ACC112 (cell line): ENCODE measurements around the gene C11orf52.

Experiments used
- H2AFZ ChIP-seq: fragments of 200-600 bp; sonication (generic); one replicate; pipeline ENCODE4 v1.6.0; 2017; ENCODE audit warnings: antibody characterized with exemption, low read length; ENCODE audit not compliant: unreplicated experiment
- H3K27ac ChIP-seq: fragments of 200-600 bp; sonication (generic); 2 replicates; pipeline ENCODE4 v1.5.1; 2014; ENCODE audit warnings: low read depth, mild to moderate bottlenecking, antibody characterized with exemption, low read length, moderate library complexity
- H3K27me3 ChIP-seq: fragments of 200-600 bp; sonication (generic); 2 replicates; pipeline ENCODE4 v1.6.1; 2014; ENCODE audit warnings: mild to moderate bottlenecking, antibody characterized with exemption, low read length, moderate library complexity, mixed read lengths; ENCODE audit not compliant: insufficient read depth
- H3K36me3 ChIP-seq: fragments of 200-600 bp; sonication (generic); 2 replicates; pipeline ENCODE4 v1.6.1; 2016; ENCODE audit warnings: mild to moderate bottlenecking, antibody characterized with exemption, low read length, moderate library complexity, mixed read lengths; ENCODE audit not compliant: insufficient read depth
- H3K4me1 ChIP-seq: fragments of 200-600 bp; sonication (generic); one replicate; pipeline ENCODE4 v1.6.1; 2016; ENCODE audit warnings: low read length, mixed read lengths; ENCODE audit not compliant: insufficient read depth, unreplicated experiment, control insufficient read depth
- H3K4me3 ChIP-seq: fragments of 200-600 bp; sonication (generic); 2 replicates; pipeline ENCODE4 v1.5.1; 2014; ENCODE audit warnings: mild to moderate bottlenecking, low read depth, low read length
- H3K79me2 ChIP-seq: fragments of 200-600 bp; sonication (generic); one replicate; pipeline ENCODE4 v1.6.0; 2016; ENCODE audit warnings: low read length; ENCODE audit not compliant: control insufficient read depth, unreplicated experiment, insufficient read depth

Gene C11orf52

DNA sequence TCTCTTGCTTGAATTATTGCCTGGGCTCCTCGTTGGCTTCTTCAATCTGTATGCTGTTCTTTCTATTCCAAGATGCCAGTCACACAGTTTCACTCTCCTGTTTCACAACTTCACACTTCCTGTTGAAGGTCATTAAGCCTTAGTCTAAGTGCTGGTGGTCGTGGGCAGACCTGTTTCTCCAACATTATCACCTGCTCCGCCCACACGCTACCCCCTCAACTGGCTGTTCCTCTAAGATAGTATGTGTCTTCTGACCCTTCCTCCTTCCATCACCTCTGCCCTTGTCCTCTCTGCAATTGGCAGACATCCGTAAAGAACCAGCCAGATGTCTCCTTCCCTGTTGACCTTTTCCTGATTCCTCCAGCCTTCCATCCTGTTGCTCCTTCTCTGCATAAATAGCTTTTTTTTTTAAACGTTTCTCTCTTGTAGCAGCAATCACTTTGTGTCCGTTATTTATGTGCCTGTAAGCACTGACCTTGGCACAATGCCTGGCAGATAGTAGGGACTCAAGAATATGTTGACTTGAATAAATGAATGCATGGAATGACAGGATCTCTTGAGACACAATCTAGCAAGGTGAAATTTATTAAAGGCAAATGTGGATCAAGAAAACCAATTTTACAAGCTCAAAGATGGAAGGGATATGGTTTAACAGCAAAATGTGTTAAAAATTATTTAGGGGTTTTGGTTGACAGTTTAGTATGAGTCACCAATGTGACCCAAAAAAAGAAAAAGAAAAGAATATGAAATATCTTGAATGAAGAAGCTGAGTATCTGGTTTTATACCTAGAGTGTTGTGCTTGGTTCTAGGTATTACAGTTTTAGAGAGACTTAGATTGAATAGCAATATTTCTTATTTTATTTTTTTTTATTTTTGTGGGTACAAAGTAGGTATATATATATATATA is 31.1 kb downstream of the C11orf52 start:
- no peak overlapping the region for H3K4me3 ChIP-seq
- H3K27ac ChIP-seq, result no peak overlapping the region
- no peaks in the 10 kb centered on the region for H3K79me2 ChIP-seq
- H2AFZ ChIP-seq, result no peak overlapping the region
- H3K36me3 ChIP-seq, result no peaks in the 10 kb centered on the region
- peaks cover 26% of the 10 kb centered on the region for H3K4me1 ChIP-seq
- H3K27me3 ChIP-seq, result no peaks in the 10 kb centered on the region

DNA sequence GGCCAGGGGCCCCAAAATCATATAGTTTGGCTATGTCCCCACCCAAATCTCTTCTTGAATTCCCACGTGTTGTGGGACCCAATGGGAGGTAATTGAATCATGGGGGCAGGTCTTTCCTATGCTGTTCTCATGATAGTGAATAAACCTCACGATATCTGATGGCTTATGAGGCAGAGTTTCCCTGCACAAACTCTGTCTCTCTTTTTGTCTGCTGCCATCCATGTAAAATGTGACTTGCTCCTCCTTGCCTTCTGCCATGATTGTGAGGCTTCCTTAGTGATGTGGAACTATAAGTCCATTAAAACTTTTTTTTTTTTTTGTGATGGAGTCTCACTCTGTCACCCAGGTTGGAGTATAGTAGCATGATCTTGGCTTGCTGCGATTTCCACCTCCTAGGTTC is 32.9 kb downstream of the C11orf52 start:
- H3K79me2 ChIP-seq, result no peaks in the 10 kb centered on the region
- no peak overlapping the region for H3K27ac ChIP-seq
- H3K27me3 ChIP-seq, result no peaks in the 10 kb centered on the region
- peaks cover 13% of the 10 kb centered on the region for H3K4me1 ChIP-seq
- no peak overlapping the region for H3K4me3 ChIP-seq
- H2AFZ ChIP-seq, result no peak overlapping the region
- no peaks in the 10 kb centered on the region for H3K36me3 ChIP-seq

DNA sequence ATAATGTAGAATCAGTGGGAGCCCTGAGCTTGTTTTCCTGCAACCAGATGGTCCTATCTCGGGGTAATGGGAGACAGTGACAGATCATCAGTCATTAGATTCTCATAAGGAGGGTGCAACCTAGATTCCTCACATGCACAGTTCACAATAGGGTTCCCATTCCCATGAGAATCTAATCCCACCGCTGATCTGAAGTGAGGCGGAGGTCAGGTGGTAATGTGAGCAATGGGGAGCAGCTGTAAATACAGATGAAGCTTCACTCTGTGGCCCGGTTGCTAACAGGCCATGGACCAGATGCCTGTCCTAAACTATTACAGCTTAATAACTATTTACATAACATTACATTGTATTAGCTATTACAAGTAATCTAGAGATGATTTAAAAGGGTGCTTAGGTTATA is 35.4 kb downstream of the C11orf52 start:
- Histone ChIP-seq H3K36me3 (no peaks in the 10 kb centered on the region), H3K4me1 (peaks cover 6% of the 10 kb centered on the region)

DNA sequence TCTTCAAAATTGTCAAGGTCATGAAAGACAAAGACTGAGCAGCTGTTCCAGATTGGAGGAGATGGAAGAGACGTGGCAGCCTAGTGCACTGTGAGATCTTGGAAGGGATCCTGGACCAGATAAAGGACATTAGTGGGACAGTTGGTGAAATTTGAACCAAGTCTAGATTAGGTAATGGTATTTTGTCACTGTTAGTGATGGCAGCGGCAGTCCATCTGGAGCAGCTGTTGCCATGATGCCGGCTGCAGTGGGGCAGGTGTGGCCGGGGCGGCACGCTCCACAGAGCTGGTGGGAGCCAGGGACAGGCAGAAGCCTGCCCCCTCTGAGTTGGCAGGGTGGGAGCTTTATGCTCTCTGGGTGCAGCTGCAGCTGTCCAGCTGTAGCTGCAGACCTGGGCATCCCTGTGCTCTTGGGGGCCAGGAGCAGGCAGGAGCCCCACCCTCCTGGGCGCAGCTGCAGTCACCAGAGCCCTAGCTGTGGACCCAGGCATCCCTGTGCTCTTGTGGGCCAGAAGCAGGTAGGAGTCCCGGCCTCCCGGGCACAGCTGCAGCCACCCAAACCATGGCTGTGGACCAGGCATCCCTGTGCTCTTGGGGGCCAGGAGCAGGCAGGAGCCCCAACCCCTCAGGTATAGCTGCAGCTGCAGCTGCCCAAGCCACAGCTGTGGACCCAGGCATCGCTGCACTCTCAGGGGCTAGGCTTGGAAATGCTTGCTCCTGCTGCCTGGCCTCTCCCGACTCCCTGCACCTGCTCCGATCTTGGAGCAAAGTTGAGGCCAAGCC is 39.1 kb downstream of the C11orf52 start:
- Histone ChIP-seq H3K4me3 (no peak overlapping the region), H2AFZ (no peak overlapping the region), H3K4me1 (no peaks in the 10 kb centered on the region), H3K27ac (no peak overlapping the region), H3K36me3 (no peaks in the 10 kb centered on the region), H3K27me3 (no peaks in the 10 kb centered on the region), H3K79me2 (no peaks in the 10 kb centered on the region)

More for the DNA sequence above, 35.4 kb downstream of the C11orf52 start:
- H2AFZ ChIP-seq, result no peak overlapping the region
- no peaks in the 10 kb centered on the region for H3K79me2 ChIP-seq
- no peak overlapping the region for H3K4me3 ChIP-seq
- H3K27ac ChIP-seq, result no peak overlapping the region
- H3K27me3 ChIP-seq, result no peaks in the 10 kb centered on the region

DNA sequence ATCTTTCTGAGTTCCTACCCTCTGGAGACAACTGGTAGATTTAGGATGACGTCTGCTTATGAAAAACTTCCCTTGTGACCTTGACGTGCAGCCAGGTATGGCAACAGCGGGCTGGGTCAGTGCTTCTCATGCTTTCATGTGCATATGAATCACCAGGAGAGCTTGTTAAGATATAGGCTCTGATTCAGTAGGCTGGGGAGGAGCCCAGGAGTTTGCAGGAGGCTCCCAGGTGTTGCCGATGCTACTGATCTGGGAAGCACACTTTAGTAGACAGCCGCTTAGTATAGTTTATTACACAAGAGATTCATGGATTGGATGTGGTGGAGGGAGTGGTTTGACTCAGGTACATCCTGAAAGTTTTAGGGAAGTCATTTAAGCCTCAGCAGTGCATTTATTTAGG is 42.2 kb downstream of the C11orf52 start:
- Histone ChIP-seq H3K27me3 (no peaks in the 10 kb centered on the region), H2AFZ (no peak overlapping the region), H3K79me2 (no peaks in the 10 kb centered on the region), H3K27ac (no peak overlapping the region), H3K4me3 (no peak overlapping the region), H3K4me1 (no peaks in the 10 kb centered on the region), H3K36me3 (peaks cover 3% of the 10 kb centered on the region; the same call in 1 of the 2 replicates)

DNA sequence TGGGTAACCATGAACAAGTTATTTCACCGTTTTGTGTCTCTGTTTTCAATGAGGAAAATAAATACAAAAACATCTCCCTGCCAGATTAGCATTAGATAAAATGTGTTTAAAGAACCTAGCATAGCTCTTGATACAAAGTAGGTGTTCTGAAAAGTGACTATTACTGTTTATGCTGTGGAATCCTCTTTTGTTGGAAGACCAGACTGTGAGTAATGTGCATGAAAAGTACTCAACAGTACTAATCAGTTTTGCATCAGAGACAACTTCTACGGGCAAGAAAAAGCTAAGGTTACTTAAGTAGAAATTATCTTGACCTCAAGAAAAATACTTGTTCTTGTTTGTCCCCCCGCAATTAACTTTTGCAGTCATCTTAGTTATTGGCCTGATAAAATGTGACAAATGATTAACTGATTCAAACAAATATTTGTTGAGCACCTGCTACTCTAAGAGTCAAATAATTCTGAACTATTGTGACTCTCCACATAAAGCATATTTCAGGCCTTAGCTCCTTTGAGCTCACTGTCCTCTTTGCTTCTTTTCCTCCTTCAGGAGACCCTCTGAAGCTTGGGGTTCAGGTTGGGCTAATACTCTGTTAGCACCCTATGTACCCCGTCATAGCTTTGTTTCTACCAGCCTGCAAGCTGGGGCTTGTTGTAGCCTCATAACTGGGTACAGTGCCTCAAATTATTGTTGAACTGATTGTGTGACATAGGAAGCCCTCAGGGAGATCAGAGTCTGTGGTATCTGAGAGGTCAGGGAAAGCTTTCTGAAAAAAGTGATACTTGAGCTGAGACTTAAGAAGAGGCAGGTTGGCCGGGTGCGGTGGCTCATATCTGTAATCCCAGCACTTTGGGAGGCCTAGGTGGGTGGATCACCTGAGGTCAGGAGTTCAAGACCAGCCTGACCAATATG is 42.9 kb downstream of the C11orf52 start:
- no peak overlapping the region for H3K4me3 ChIP-seq
- H3K36me3 ChIP-seq, result peaks cover 3% of the 10 kb centered on the region; the same call in 1 of the 2 replicates
- H3K4me1 ChIP-seq, result no peaks in the 10 kb centered on the region
- H3K27me3 ChIP-seq, result no peaks in the 10 kb centered on the region
- H3K79me2 ChIP-seq, result no peaks in the 10 kb centered on the region
- H2AFZ ChIP-seq, result no peak overlapping the region
- H3K27ac ChIP-seq, result no peak overlapping the region

DNA sequence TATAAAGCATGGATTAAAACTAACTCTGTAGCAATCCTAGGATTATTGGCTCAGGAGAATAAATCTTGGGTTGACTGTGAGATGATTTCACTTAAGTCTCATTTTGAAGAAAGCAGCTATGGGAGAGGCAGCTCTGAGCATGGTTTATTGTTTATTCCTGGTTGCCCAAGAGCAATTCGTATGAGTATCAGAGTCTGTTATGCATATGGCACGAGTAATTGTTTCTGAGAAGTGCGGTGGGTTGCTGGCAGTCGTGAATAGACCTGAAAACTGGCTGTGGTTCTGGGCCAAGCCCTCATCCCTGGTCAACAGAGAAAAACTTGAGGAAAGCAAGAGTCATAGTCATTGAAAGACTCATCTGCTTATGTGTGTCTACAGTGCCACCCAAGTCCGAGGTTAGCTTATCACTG is 45.2 kb downstream of the C11orf52 start:
- Histone ChIP-seq H3K4me3 (no peak overlapping the region), H3K4me1 (no peaks in the 10 kb centered on the region), H3K27ac (no peak overlapping the region), H3K27me3 (no peaks in the 10 kb centered on the region), H3K36me3 (peaks cover 3% of the 10 kb centered on the region; the same call in 1 of the 2 replicates), H2AFZ (no peak overlapping the region), H3K79me2 (no peaks in the 10 kb centered on the region)

DNA sequence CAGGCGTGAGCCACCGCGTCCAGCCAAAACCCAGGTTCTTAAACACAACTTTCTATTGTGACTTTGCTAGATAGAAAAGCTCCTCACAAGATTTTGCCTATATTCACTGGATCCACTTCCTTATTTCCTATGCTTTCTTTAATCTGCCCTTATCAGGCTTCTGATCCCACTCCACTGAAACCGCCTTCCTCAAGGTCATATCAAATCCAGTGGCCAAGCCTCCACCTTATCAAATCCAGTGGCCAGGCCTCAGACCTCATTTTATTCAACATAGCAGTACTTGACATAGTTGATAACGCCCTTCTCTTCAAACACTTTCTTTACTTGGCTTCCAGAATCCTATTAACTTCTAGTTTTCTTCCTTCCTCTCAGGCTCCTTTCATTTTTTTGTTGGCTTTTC is 48.0 kb downstream of the C11orf52 start:
- Histone ChIP-seq H3K27me3 (no peaks in the 10 kb centered on the region), H3K36me3 (peaks cover 9% of the 10 kb centered on the region; the same call in 1 of the 2 replicates), H3K79me2 (no peaks in the 10 kb centered on the region), H3K27ac (no peak overlapping the region), H2AFZ (no peak overlapping the region), H3K4me3 (no peak overlapping the region), H3K4me1 (no peaks in the 10 kb centered on the region)

DNA sequence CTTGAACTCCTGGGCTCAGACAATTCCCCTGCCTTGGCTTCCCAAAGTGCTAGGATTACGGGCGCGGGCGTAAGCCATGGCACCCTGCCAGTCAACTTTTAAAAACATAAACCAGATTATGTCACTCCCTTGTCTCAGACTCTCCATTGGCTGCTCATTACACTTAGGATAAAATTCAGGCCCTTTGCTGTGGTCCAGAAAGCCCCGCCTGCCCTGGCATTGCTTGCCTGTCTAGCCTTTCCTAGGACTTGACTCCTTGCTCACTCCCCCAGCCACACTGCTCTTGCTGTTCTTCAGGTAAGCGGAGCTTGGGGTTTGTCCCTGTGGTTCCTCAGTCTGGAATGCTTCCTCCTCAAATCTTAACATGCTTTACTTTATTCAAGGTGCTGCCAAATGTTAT is 48.9 kb downstream of the C11orf52 start:
- H3K4me1 ChIP-seq, result no peaks in the 10 kb centered on the region
- no peaks in the 10 kb centered on the region for H3K27me3 ChIP-seq
- no peaks in the 10 kb centered on the region for H3K79me2 ChIP-seq
- H3K27ac ChIP-seq, result no peak overlapping the region
- peaks cover 9% of the 10 kb centered on the region; the same call in 1 of the 2 replicates for H3K36me3 ChIP-seq
- no peak overlapping the region for H2AFZ ChIP-seq
- no peak overlapping the region for H3K4me3 ChIP-seq

DNA sequence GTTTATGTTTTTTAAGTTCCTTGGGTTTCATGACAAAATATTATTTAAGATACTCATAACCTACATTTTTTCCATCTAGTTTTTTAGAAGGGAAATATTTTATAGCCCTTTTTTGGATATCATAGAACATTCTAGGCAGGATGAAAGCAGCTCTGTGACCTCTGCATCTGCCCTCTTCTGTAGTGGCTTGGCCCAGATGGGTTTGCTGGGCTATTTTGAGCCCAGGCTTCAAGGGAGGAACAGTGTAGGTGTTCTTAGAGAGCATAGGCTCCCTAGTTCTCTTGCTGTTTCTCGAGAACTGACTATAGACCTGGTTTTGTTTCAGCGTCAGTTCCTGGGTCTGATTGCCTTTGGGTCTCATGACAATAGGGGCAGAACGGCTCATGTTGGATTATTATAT is 50.6 kb downstream of the C11orf52 start:
- Histone ChIP-seq H2AFZ (no peak overlapping the region), H3K4me3 (no peak overlapping the region), H3K79me2 (no peaks in the 10 kb centered on the region), H3K27me3 (no peaks in the 10 kb centered on the region), H3K4me1 (peaks cover under 1% of the 10 kb centered on the region), H3K36me3 (peaks cover 9% of the 10 kb centered on the region; the same call in 1 of the 2 replicates), H3K27ac (no peak overlapping the region)
